ENCODE data around the gene ARRDC5. TPM values are rescaled to one million over a fixed set of nuclear protein-coding genes. Genes with fewer than 3 reads are reported as not detected.

The ARRDC5 gene
- total RNA-seq, 1 experiment from 2014 or later = not detected

DNA sequence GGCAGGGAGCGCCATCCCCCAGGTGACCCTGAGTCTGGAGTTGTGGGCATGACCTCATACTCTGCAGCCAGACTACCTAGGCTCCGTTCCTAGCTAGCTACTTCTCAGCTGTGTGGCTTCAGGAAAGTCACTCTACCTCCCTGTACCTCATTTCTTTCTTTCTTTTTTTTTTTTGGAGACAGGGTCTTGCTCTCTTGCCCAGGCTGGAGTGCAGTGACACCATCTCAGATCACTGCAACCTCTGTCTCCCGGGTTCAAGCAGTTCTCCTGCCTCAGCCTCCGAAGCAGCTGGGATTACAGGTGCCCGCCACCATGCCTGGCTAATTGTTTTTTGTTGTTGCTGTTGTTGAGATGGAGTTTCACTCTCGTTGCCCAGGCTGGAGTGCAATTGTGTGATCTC, 50.2 kb downstream of the ARRDC5 start:
- H3K4me2 ChIP-seq = no peak overlapping the region
- CTCF ChIA-PET = no interaction called here
- no peak overlapping the region for H3K27ac ChIP-seq
- TF ChIP-seq, protein P1, sequence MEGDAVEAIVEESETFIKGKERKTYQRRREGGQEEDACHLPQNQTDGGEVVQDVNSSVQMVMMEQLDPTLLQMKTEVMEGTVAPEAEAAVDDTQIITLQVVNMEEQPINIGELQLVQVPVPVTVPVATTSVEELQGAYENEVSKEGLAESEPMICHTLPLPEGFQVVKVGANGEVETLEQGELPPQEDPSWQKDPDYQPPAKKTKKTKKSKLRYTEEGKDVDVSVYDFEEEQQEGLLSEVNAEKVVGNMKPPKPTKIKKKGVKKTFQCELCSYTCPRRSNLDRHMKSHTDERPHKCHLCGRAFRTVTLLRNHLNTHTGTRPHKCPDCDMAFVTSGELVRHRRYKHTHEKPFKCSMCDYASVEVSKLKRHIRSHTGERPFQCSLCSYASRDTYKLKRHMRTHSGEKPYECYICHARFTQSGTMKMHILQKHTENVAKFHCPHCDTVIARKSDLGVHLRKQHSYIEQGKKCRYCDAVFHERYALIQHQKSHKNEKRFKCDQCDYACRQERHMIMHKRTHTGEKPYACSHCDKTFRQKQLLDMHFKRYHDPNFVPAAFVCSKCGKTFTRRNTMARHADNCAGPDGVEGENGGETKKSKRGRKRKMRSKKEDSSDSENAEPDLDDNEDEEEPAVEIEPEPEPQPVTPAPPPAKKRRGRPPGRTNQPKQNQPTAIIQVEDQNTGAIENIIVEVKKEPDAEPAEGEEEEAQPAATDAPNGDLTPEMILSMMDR (conservative IDR thresholded peaks at IDR 0.05) = no peak
- TF ChIP-seq EZH2 (IDR thresholded peaks at IDR 0.05; ENCODE audit: low read depth) = no peak
- POLR2A ChIA-PET (ENCODE audit: unreplicated experiment) = no interaction called here
- DNase-seq = no peak
- H2AFZ ChIP-seq = no peak overlapping the region
- no peak overlapping the region for H3K4me3 ChIP-seq
- intact Hi-C loops (cut with micrococcal nuclease; ENCODE audit: unreplicated experiment) = no loop called here
- H3K36me3 ChIP-seq (ENCODE audit: low read depth) = no peaks in the 10 kb centered on the region
- H3K4me1 ChIP-seq (replicated peaks; ENCODE audit: insufficient read depth) = no peaks in the 10 kb centered on the region
- no peaks in the 10 kb centered on the region for H3K27me3 ChIP-seq (ENCODE audit: insufficient read depth, low read depth)
- BruUV-seq (replicated peaks) = no TSS peak
- H3K9me2 ChIP-seq (ENCODE audit: insufficient read depth) = no peaks in the 10 kb centered on the region
- H3F3A ChIP-seq (ENCODE audit: insufficient read depth, low read depth) = no peaks in the 10 kb centered on the region
- no peaks in the 10 kb centered on the region for H3K79me2 ChIP-seq (ENCODE audit: low read depth)
- no peaks in the 10 kb centered on the region for H3K9me3 ChIP-seq (ENCODE audit: insufficient read depth, low read depth)
- no peaks in the 10 kb centered on the region for H4K20me1 ChIP-seq (ENCODE audit: insufficient read depth)

DNA sequence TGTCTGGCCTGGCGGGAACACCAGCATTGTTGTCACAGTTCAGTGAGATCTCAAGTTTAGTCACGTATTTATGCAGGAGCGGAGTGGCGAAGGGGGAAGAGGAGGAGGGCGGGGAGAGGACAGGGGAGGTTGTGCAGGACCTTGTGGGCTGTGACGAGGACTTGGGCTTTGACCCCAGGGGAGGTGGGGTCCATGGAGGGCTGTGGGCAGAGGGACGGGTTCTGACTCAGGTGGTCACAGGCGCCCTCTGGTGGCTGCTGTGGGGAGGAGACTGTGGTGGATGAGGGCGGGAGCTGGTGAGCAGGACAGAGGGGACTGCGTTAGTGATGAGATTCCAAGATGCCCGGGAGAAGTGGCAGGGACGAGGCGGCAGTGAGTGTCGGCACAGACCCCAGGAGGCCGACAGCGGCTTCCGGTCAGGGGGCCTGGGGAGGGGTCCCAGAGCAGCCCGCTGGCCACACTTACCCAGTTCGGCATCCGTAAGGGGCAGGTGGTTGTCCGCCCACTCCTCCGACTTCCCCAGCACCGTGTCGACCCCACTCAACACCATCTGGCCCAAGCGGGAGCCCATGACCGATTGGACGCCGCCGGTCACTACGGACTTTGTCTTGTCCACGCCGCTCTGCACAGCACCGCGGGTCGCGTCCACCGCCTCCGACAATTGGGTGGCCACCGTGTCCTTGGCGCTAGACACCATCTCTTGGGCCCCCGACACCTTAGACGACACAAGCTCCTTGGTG, 51.0 kb downstream of the ARRDC5 start:
- Histone ChIP-seq H3K27ac (no peak overlapping the region), H3K27me3 (ENCODE audit: insufficient read depth, low read depth) (no peaks in the 10 kb centered on the region), H3K36me3 (ENCODE audit: low read depth) (no peaks in the 10 kb centered on the region), H3K4me1 (replicated peaks; ENCODE audit: insufficient read depth) (no peaks in the 10 kb centered on the region), H3K4me2 (no peak overlapping the region), H3K9me3 (ENCODE audit: insufficient read depth, low read depth) (no peaks in the 10 kb centered on the region), H2AFZ (no peak overlapping the region), H4K20me1 (ENCODE audit: insufficient read depth) (no peaks in the 10 kb centered on the region), H3K9me2 (ENCODE audit: insufficient read depth) (no peaks in the 10 kb centered on the region), H3K4me3 (no peak overlapping the region), H3K79me2 (ENCODE audit: low read depth) (no peaks in the 10 kb centered on the region), H3F3A (ENCODE audit: insufficient read depth, low read depth) (no peaks in the 10 kb centered on the region)
- intact Hi-C loops (cut with micrococcal nuclease; ENCODE audit: unreplicated experiment) = no loop called here
- CTCF ChIA-PET = interaction anchor here (0.5 to 1.0 kb wide), 5 partner anchors 10 to 206 kb away, joined by 3 to 8 read pairs (median 5); partner anchors contain the start of gene KDM4B
- POLR2A ChIA-PET (ENCODE audit: unreplicated experiment) = no interaction called here
- TF ChIP-seq, protein P1 (conservative IDR thresholded peaks at IDR 0.05) = peak; percentile 76
- no peak for TF ChIP-seq EZH2 (IDR thresholded peaks at IDR 0.05; ENCODE audit: low read depth)
- BruUV-seq (replicated peaks) = no TSS peak
- DNase-seq = peak in 1 of 2 experiments; percentile 33

DNA sequence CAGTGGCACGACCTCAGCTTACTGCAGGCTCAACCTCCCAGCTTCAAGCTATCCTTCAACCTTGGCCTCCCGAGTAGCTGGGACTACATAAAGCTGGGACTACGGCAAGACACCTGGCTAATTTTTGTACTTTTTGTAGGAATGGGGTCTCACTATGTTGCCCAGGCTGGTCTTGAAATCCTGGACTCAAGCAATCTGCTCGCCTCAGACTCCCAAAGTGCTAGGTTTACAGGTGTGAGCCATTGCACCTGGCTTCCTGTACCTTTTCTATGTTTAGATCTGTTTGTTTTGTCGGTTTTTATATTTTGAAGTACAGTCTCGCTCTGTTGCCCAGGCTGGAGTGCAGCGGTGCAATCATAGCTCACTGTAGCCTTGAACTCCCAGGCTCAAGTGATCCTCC, 53.7 kb downstream of the ARRDC5 start:
- H3K27me3 ChIP-seq (ENCODE audit: insufficient read depth, low read depth) = no peaks in the 10 kb centered on the region
- H3F3A ChIP-seq (ENCODE audit: insufficient read depth, low read depth) = no peaks in the 10 kb centered on the region
- no peak overlapping the region for H3K4me3 ChIP-seq
- H3K4me1 ChIP-seq (replicated peaks; ENCODE audit: insufficient read depth) = no peaks in the 10 kb centered on the region
- H4K20me1 ChIP-seq (ENCODE audit: insufficient read depth) = no peaks in the 10 kb centered on the region
- no peak overlapping the region for H3K27ac ChIP-seq
- H3K36me3 ChIP-seq (ENCODE audit: low read depth) = no peaks in the 10 kb centered on the region
- intact Hi-C loops (cut with micrococcal nuclease; ENCODE audit: unreplicated experiment) = no loop called here
- ChIA-PET CTCF (no interaction called here), POLR2A (ENCODE audit: unreplicated experiment) (no interaction called here)
- H3K79me2 ChIP-seq (ENCODE audit: low read depth) = no peaks in the 10 kb centered on the region
- no peak for DNase-seq
- H2AFZ ChIP-seq = no peak overlapping the region
- H3K9me3 ChIP-seq (ENCODE audit: insufficient read depth, low read depth) = no peaks in the 10 kb centered on the region
- BruUV-seq (replicated peaks) = no TSS peak
- no peak overlapping the region for H3K4me2 ChIP-seq
- TF ChIP-seq, protein P1 (conservative IDR thresholded peaks at IDR 0.05) = no peak
- TF ChIP-seq EZH2 (IDR thresholded peaks at IDR 0.05; ENCODE audit: low read depth) = no peak
- H3K9me2 ChIP-seq (ENCODE audit: insufficient read depth) = no peaks in the 10 kb centered on the region
